Ovary (tissue), 3 donors: Measurements from ENCODE around the gene SPR.

Experiments
- POLR2A ChIP-seq: fragments of 450-650 bp; IDR thresholded peaks from one replicate; pipeline ENCODE4 v1.6.1; 2017; ENCODE audit warnings: antibody characterized with exemption, mild to moderate bottlenecking, moderate library complexity
- TF ChIP-seq, protein P1 (sequence below), 3 donors: fragments of 450-650 bp in 2 of 3; fragments of 200-600 bp in 1 of 3; IDR thresholded peaks; one replicate each; pipeline versions ENCODE4 v1.5.1 to v1.8.0; 2016 to 2022; ENCODE audit warnings: antibody characterized with exemption in 3 of 3, mild to moderate bottlenecking in 1 of 3
- donor health status: DM: no; HTN: no; CAD: no.

DNA sequence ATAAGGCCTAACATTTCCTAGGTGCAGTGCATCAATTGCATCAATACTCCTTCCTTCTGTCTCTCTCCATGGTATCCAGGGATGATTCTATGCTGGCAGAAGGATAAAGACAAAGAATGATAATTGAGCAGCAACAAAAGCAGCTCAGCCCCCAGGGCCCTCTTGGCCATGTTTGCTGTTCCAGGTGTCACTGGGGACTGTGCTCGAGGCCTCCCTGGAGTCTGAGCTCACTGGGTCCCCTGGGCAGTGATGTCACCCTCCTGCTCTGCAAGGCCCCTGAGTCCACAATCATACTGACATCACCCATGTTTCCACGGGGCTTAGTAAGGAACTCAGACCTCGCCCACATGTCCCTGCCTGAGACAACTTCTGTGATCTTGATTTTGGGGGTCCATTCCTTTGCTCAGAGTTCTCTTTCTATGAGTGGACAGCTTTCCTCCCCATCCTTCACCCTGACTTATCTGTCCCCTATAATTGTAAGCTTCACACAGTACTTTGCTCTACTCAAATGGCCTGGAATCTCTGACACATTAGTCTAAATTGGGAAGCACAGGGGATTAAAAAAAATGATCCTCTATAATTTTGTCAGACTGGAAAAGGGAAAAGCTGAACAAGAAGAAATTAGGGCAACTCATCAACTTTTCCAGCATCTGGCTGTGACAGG, 45.6 kb upstream of the SPR start:
- TF ChIP-seq, protein P1, sequence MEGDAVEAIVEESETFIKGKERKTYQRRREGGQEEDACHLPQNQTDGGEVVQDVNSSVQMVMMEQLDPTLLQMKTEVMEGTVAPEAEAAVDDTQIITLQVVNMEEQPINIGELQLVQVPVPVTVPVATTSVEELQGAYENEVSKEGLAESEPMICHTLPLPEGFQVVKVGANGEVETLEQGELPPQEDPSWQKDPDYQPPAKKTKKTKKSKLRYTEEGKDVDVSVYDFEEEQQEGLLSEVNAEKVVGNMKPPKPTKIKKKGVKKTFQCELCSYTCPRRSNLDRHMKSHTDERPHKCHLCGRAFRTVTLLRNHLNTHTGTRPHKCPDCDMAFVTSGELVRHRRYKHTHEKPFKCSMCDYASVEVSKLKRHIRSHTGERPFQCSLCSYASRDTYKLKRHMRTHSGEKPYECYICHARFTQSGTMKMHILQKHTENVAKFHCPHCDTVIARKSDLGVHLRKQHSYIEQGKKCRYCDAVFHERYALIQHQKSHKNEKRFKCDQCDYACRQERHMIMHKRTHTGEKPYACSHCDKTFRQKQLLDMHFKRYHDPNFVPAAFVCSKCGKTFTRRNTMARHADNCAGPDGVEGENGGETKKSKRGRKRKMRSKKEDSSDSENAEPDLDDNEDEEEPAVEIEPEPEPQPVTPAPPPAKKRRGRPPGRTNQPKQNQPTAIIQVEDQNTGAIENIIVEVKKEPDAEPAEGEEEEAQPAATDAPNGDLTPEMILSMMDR (IDR thresholded peaks at IDR 0.05), result no peak
- no peak for TF ChIP-seq POLR2A
